NCI-H146 treated with DMSO at 0.1 percent for 48 hours (cell line): ENCODE results near the gene SPTSSB.
A peak's percentile ranks its signal among the peaks of the same experiment; 100 is the strongest.

Experiments
- DNase-seq: peaks from one replicate; lab custom pipeline; 2025; ENCODE audit not compliant: unreplicated experiment; lab: John Stamatoyannopoulos, UW

SPTSSB gene

GRCh38 chr3:161392853-161393252 lies 21.5 kb upstream of the SPTSSB start:
- no peak for DNase-seq

GRCh38 chr3:161390200-161390599 lies 18.9 kb upstream of the SPTSSB start:
- DNase-seq: no peak

GRCh38 chr3:161389445-161390035 lies 18.2 kb upstream of the SPTSSB start:
- DNase-seq: no peak

GRCh38 chr3:161388855-161389254 lies 17.5 kb upstream of the SPTSSB start:
- no peak for DNase-seq

GRCh38 chr3:161386991-161387770 lies 15.9 kb upstream of the SPTSSB start:
- DNase-seq: peak; percentile 30

GRCh38 chr3:161372321-161373260 lies 1.3 kb upstream of the SPTSSB start:
- peak; percentile 93 for DNase-seq

GRCh38 chr3:161369531-161369930 lies 1.8 kb downstream of the SPTSSB start:
- DNase-seq: no peak

- no peak for DNase-seq
Observed at GRCh38 chr3:161366094-161366493, 5.2 kb downstream of the SPTSSB start.

GRCh38 chr3:161358488-161358887 lies 12.8 kb downstream of the SPTSSB start:
- DNase-seq: no peak

- DNase-seq: no peak
Observed at GRCh38 chr3:161356287-161356686, 15.0 kb downstream of the SPTSSB start.

GRCh38 chr3:161355508-161355907 lies 15.8 kb downstream of the SPTSSB start:
- no peak for DNase-seq

- DNase-seq: no peak
Observed at GRCh38 chr3:161354554-161354953, 16.8 kb downstream of the SPTSSB start.

GRCh38 chr3:161351330-161351729 lies 20.0 kb downstream of the SPTSSB start:
- DNase-seq: no peak

- no peak for DNase-seq
Observed at GRCh38 chr3:161350916-161351315, 20.4 kb downstream of the SPTSSB start.

GRCh38 chr3:161349529-161350312 lies 21.6 kb downstream of the SPTSSB start:
- no peak for DNase-seq

- no peak for DNase-seq
Observed at GRCh38 chr3:161348796-161349400, 22.4 kb downstream of the SPTSSB start.

GRCh38 chr3:161347726-161348125 lies 23.6 kb downstream of the SPTSSB start:
- DNase-seq: no peak

- no peak for DNase-seq
Observed at GRCh38 chr3:161345023-161345422, 26.3 kb downstream of the SPTSSB start.

- no peak for DNase-seq
Observed at GRCh38 chr3:161343986-161344385, 27.3 kb downstream of the SPTSSB start.

GRCh38 chr3:161343540-161343939 lies 27.8 kb downstream of the SPTSSB start:
- DNase-seq: no peak
